Measurements from ENCODE around the gene PDCD10.

The PDCD10 gene

DNA sequence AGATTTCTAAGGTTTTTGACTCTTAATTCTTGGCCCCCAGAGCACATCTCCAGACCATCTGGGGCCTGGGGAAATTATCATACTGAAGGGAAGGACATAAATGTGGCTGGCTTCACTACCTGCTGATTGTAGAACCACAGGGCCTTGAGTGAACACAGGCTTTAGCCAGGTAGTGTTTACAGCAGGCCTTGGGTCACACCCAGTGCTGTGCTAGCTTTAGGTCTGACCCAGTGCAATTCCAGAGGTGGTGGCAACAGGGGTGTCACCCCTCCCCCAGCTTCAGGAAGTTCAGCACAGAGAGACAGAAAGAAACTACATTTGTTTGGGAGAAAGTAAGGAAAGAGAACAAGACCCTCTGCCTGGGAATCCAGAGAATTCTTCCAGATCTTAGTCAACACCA is 24.1 kb downstream of the PDCD10 start:
- TF ChIP-seq, protein P1, sequence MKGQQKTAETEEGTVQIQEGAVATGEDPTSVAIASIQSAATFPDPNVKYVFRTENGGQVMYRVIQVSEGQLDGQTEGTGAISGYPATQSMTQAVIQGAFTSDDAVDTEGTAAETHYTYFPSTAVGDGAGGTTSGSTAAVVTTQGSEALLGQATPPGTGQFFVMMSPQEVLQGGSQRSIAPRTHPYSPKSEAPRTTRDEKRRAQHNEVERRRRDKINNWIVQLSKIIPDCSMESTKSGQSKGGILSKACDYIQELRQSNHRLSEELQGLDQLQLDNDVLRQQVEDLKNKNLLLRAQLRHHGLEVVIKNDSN (IDR thresholded peaks at IDR 0.05), result no peak
- TF ChIP-seq NFIC (IDR thresholded peaks at IDR 0.05) (no peak), YY1 (IDR thresholded peaks at IDR 0.05; ENCODE audit: low read depth) (no peak), ZBTB7A (IDR thresholded peaks at IDR 0.05; ENCODE audit: low read depth) (no peak), FOXM1 (IDR thresholded peaks at IDR 0.05; ENCODE audit: borderline replicate concordance, low read depth) (no peak)

DNA sequence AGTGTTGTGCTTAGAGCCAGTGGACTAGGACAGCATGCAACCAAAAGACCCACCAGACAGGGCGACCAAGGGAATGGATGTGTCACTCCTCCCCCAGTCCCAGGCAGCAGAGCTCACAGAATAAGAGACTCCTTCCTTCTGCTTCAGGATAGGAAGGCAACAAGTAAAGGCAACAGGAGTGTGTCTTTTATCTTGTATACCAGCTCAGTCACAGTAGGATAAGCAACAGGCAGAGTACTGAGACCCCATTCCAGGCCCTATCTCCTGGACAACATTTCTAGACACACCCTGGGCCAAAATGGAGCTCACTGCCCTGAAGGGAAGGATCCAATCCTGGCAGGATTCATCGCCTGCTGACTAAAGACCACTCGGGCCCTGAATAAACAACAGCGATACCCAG is 25.0 kb downstream of the PDCD10 start:
- TF ChIP-seq, protein P1 (IDR thresholded peaks at IDR 0.05), result no peak
- TF ChIP-seq, protein P2, sequence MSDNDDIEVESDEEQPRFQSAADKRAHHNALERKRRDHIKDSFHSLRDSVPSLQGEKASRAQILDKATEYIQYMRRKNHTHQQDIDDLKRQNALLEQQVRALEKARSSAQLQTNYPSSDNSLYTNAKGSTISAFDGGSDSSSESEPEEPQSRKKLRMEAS (IDR thresholded peaks at IDR 0.05), result no peak
- TF ChIP-seq FOXM1 (IDR thresholded peaks at IDR 0.05; ENCODE audit: borderline replicate concordance, low read depth), result no peak
- TF ChIP-seq YY1 (IDR thresholded peaks at IDR 0.05; ENCODE audit: low read depth), result no peak
- TF ChIP-seq RAD21 (IDR thresholded peaks at IDR 0.05; ENCODE audit: low read depth), result no peak
- TF ChIP-seq ZBTB7A (IDR thresholded peaks at IDR 0.05; ENCODE audit: low read depth), result no peak
- TF ChIP-seq TEAD4 (IDR thresholded peaks at IDR 0.05), result no peak
- TF ChIP-seq CEBPB (IDR thresholded peaks at IDR 0.05), result no peak
- no peak for TF ChIP-seq EP300 (IDR thresholded peaks at IDR 0.05; ENCODE audit: borderline replicate concordance)
- TF ChIP-seq, protein P3, sequence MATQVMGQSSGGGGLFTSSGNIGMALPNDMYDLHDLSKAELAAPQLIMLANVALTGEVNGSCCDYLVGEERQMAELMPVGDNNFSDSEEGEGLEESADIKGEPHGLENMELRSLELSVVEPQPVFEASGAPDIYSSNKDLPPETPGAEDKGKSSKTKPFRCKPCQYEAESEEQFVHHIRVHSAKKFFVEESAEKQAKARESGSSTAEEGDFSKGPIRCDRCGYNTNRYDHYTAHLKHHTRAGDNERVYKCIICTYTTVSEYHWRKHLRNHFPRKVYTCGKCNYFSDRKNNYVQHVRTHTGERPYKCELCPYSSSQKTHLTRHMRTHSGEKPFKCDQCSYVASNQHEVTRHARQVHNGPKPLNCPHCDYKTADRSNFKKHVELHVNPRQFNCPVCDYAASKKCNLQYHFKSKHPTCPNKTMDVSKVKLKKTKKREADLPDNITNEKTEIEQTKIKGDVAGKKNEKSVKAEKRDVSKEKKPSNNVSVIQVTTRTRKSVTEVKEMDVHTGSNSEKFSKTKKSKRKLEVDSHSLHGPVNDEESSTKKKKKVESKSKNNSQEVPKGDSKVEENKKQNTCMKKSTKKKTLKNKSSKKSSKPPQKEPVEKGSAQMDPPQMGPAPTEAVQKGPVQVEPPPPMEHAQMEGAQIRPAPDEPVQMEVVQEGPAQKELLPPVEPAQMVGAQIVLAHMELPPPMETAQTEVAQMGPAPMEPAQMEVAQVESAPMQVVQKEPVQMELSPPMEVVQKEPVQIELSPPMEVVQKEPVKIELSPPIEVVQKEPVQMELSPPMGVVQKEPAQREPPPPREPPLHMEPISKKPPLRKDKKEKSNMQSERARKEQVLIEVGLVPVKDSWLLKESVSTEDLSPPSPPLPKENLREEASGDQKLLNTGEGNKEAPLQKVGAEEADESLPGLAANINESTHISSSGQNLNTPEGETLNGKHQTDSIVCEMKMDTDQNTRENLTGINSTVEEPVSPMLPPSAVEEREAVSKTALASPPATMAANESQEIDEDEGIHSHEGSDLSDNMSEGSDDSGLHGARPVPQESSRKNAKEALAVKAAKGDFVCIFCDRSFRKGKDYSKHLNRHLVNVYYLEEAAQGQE (IDR thresholded peaks at IDR 0.05; ENCODE audit: low read depth), result no peak
- TF ChIP-seq NFIC (IDR thresholded peaks at IDR 0.05), result no peak
- TF ChIP-seq TCF12 (IDR thresholded peaks at IDR 0.05; ENCODE audit: low read depth), result no peak
- TF ChIP-seq TAF1 (IDR thresholded peaks at IDR 0.05; ENCODE audit: low read depth), result no peak
- TF ChIP-seq EGR1 (IDR thresholded peaks at IDR 0.05), result no peak
- no peak for TF ChIP-seq CREB1 (IDR thresholded peaks at IDR 0.05; ENCODE audit: low read depth)

DNA sequence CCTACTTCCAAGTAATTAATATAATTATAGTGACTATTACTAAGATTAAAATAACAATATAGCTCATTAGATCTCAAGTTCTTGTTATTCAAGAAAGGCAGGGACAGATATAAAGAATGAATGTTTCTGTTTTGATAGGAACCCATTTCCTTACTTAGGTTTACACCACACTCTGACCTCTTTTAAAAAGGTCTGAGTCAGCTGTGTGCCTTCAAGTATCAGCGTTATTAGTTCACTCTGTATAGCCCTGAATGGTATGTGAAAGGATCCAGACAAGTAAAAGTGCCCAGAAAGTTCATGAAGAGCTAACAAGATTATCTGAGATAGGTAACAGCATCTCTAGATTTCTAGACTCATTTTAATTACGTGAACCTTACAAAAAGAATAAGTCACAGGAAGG is 28.9 kb downstream of the PDCD10 start:
- TF ChIP-seq, protein P1 (IDR thresholded peaks at IDR 0.05), result no peak

DNA sequence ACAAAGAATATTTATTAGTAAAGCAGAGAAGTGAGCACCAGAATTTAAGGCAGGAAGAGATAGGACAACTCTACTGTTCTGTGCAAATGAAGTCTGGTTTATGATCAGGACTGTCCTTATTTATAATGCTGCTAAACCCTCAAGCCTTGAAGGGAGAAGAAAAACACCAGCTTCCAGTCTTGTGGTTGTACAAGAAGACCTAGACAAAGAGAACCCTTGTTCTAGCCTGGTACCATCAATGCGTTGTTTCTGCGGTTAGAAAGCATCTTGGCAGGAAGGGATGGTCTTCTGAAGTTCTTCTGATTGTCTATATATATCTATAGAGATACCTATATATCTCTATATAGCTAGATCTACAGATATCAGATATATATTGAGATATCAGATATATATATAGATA is 33.8 kb downstream of the PDCD10 start:
- TF ChIP-seq EGR1 (IDR thresholded peaks at IDR 0.05) (no peak), CEBPB (IDR thresholded peaks at IDR 0.05) (no peak), TAF1 (IDR thresholded peaks at IDR 0.05; ENCODE audit: low read depth) (no peak), EP300 (IDR thresholded peaks at IDR 0.05; ENCODE audit: borderline replicate concordance) (no peak), NFIC (IDR thresholded peaks at IDR 0.05) (no peak), ZBTB7A (IDR thresholded peaks at IDR 0.05; ENCODE audit: low read depth) (no peak), TCF12 (IDR thresholded peaks at IDR 0.05; ENCODE audit: low read depth) (no peak), FOXM1 (IDR thresholded peaks at IDR 0.05; ENCODE audit: borderline replicate concordance, low read depth) (no peak), YY1 (IDR thresholded peaks at IDR 0.05; ENCODE audit: low read depth) (no peak), RAD21 (IDR thresholded peaks at IDR 0.05; ENCODE audit: low read depth) (no peak), CREB1 (IDR thresholded peaks at IDR 0.05; ENCODE audit: low read depth) (no peak)
- TF ChIP-seq, protein P3 (IDR thresholded peaks at IDR 0.05; ENCODE audit: low read depth), result no peak
- TF ChIP-seq, protein P1 (IDR thresholded peaks at IDR 0.05), result no peak
- TF ChIP-seq, protein P2 (IDR thresholded peaks at IDR 0.05), result no peak

DNA sequence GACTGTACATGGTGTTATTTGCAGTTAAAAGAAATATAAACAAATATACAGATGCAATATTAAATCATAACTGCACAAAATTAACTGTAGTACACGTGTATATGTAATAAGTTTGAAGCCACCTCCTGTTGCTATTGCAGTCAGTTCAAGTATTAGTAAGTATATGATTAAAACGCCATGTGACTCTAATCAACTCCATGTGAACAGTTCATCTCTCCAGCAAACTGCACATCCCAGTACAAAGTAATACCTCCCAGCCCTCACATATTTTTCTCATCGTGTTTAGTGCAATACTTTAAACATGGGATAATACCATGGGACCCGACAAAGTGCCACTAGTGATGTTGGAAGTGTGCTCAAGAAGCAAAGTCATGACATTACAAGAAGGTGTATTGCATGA is 34.6 kb downstream of the PDCD10 start:
- TF ChIP-seq CREB1 (IDR thresholded peaks at IDR 0.05; ENCODE audit: low read depth) (no peak), TEAD4 (IDR thresholded peaks at IDR 0.05) (no peak), FOXM1 (IDR thresholded peaks at IDR 0.05; ENCODE audit: borderline replicate concordance, low read depth) (no peak), CEBPB (IDR thresholded peaks at IDR 0.05) (no peak), EP300 (IDR thresholded peaks at IDR 0.05; ENCODE audit: borderline replicate concordance) (no peak), YY1 (IDR thresholded peaks at IDR 0.05; ENCODE audit: low read depth) (no peak), RAD21 (IDR thresholded peaks at IDR 0.05; ENCODE audit: low read depth) (no peak), TCF12 (IDR thresholded peaks at IDR 0.05; ENCODE audit: low read depth) (no peak), ZBTB7A (IDR thresholded peaks at IDR 0.05; ENCODE audit: low read depth) (no peak), TAF1 (IDR thresholded peaks at IDR 0.05; ENCODE audit: low read depth) (no peak)
- TF ChIP-seq, protein P1 (IDR thresholded peaks at IDR 0.05), result no peak
- TF ChIP-seq, protein P2 (IDR thresholded peaks at IDR 0.05), result no peak
- TF ChIP-seq, protein P3 (IDR thresholded peaks at IDR 0.05; ENCODE audit: low read depth), result no peak
